ENCODE data around the gene ZBTB7C. TPM values are rescaled to one million over a fixed set of nuclear protein-coding genes. Genes with fewer than 3 reads are reported as not detected.

ZBTB7C gene
- total RNA-seq, 1 experiment from 2014 or later: 0.33 TPM

GRCh38 chr18:47986620-47987387 lies 422.4 kb downstream of the ZBTB7C start:
- Mint-ChIP-seq H3K4me3 (no peak overlapping the region), H3K27me3 (ENCODE audit: low read depth) (peaks cover 5% of the 10 kb centered on the region), H3K27ac (no peak overlapping the region), H3K36me3 (ENCODE audit: insufficient read depth in 1 of 3, low read depth in 3 of 3) (peaks cover 0 to 8% (median 0%) of the 10 kb centered on the region in 3 experiments; a peak in 4 of 7 replicates), H3K9me3 (peaks cover 0 to 3% of the 10 kb centered on the region in 2 experiments; a peak in 2 of 5 replicates), H3K4me1 (peaks cover 21 to 46% of the 10 kb centered on the region in 2 experiments)
- Histone ChIP-seq H3K9me3 (ENCODE audit: control insufficient read depth, low read depth, low read length) (no peaks in the 10 kb centered on the region), H3K27ac (ENCODE audit: insufficient read length, low read depth, low read length) (no peak overlapping the region), H3K18ac (ENCODE audit: insufficient read length, low read depth, low read length) (no peak overlapping the region), H3K9ac (ENCODE audit: extremely low read depth, insufficient read length, low read length) (no peak overlapping the region), H3K56ac (ENCODE audit: insufficient read length, low read depth, low read length) (no peak overlapping the region), H3K79me2 (ENCODE audit: insufficient read depth, low read length) (no peaks in the 10 kb centered on the region), H4K20me1 (ENCODE audit: control insufficient read depth, insufficient read depth, insufficient read length) (no peaks in the 10 kb centered on the region), H3K14ac (ENCODE audit: insufficient read depth, low read length) (no peak overlapping the region), H3K4me1 (ENCODE audit: insufficient read depth, low read length) (no peaks in the 10 kb centered on the region; the same call in 1 of the 2 replicates), H3K4me2 (ENCODE audit: insufficient read depth, insufficient read length, low read length) (no peak overlapping the region), H2BK12ac (ENCODE audit: insufficient read length, low read depth, low read length) (no peak overlapping the region), H3K23me2 (ENCODE audit: insufficient read length, low read depth, low read length, poor library complexity, severe bottlenecking) (no peaks in the 10 kb centered on the region), H2BK5ac (ENCODE audit: insufficient read length, low read length) (no peak overlapping the region), H2BK15ac (ENCODE audit: low read depth, low read length) (no peak overlapping the region), H4K8ac (replicated peaks; ENCODE audit: insufficient read length, low read depth, low read length) (no peak overlapping the region), H4K91ac (ENCODE audit: insufficient read length, low read depth, low read length) (no peak overlapping the region), H3K23ac (ENCODE audit: insufficient read length, low read depth, low read length) (no peak overlapping the region), H2AK5ac (ENCODE audit: insufficient read length, low read length) (no peak overlapping the region), H3K27me3 (ENCODE audit: insufficient read depth, low read length) (no peaks in the 10 kb centered on the region), H2AFZ (ENCODE audit: low read length) (no peak overlapping the region), H3T11ph (ENCODE audit: low read length) (no peak overlapping the region), H3K79me1 (ENCODE audit: insufficient read depth, low read depth, low read length, poor library complexity, severe bottlenecking) (no peaks in the 10 kb centered on the region), H2BK20ac (ENCODE audit: low read depth, low read length, poor library complexity, severe bottlenecking) (no peak overlapping the region), H4K5ac (ENCODE audit: insufficient read length, low read depth, low read length) (no peak overlapping the region), H2BK120ac (ENCODE audit: low read depth, low read length, poor library complexity, severe bottlenecking) (no peak overlapping the region), H3K4ac (ENCODE audit: low read depth, low read length) (no peak overlapping the region)
- no peak for DNase-seq
- no peak for TF ChIP-seq CTCF (conservative IDR thresholded peaks at IDR 0.05)
- 100% methylated on average over 1 of the region's 5 CpGs for WGBS (ENCODE audit: extremely low coverage, insufficient read length, low lambda C conversion rate)

All from H9 (cell line).